Caco-2 (cell line): ENCODE results near the gene HIF1A. TPM values are rescaled to one million over a fixed set of nuclear protein-coding genes. Genes with fewer than 3 reads are reported as not detected.

ENCODE experiments used
- BruUV-seq: library from RNA; stranded (reverse); fragments of 400-500 nt; replicated peaks from 2 replicates; lab custom pipeline; 2021; lab: Mats Ljungman, UMichigan
- CTCF ChIA-PET: fragments of 300-600 bp; sonication (Branson Sonifier 250); formaldehyde crosslinking; loops from one replicate; lab custom pipeline; 2022; ENCODE audit warnings: antibody characterized with exemption; lab: Charles Lee
- POLR2A ChIA-PET: fragments of 300-600 bp; sonication (Branson Sonifier 250); formaldehyde crosslinking; loops from one replicate; lab custom pipeline; 2022; ENCODE audit warnings: antibody characterized with exemption; lab: Charles Lee
- DNase-seq, 2 experiments: peaks; one replicate each; pipeline versions ENCODE4 v3.0.0 to v3.0.0-alpha.2; 2020 to 2022
- H3K27me3 ChIP-seq: replicated peaks from 2 replicates; pipeline ENCODE4 v1.6.0; 2011; ENCODE audit warnings: low read length; ENCODE audit not compliant: control insufficient read depth, insufficient read depth
- H3K36me3 ChIP-seq: 2 replicates; pipeline ENCODE4 v1.5.1; 2011; ENCODE audit warnings: low read length; ENCODE audit not compliant: control insufficient read depth, insufficient read depth
- H3K4me1 ChIP-seq: fragments of 250-450 bp; sonication (Bioruptor Pico); 2 replicates; pipeline ENCODE4 v1.5.1; 2020; ENCODE audit warnings: mild to moderate bottlenecking
- H3K4me3 ChIP-seq: 2 replicates; pipeline ENCODE4 v1.5.1; 2011; ENCODE audit warnings: low read depth, mild to moderate bottlenecking, control low read depth, low read length
- H3K9me3 ChIP-seq: fragments of 250-450 bp; sonication (Bioruptor Pico); 2 replicates; pipeline ENCODE4 v1.5.1; 2020; ENCODE audit warnings: mild to moderate bottlenecking, moderate library complexity
- H3K27ac Mint-ChIP-seq: one replicate; pipeline ENCODE4 v1.8.0; 2022; ENCODE audit warnings: mixed read lengths; ENCODE audit not compliant: unreplicated experiment
- H3K27me3 Mint-ChIP-seq: one replicate; pipeline ENCODE4 v1.8.0; 2022; ENCODE audit warnings: mixed read lengths; ENCODE audit not compliant: insufficient read depth, unreplicated experiment
- H3K36me3 Mint-ChIP-seq: one replicate; pipeline ENCODE4 v1.8.0; 2022; ENCODE audit warnings: mild to moderate bottlenecking, mixed read lengths; ENCODE audit not compliant: insufficient read depth, unreplicated experiment
- H3K4me1 Mint-ChIP-seq: one replicate; pipeline ENCODE4 v1.8.0; 2022; ENCODE audit warnings: low read depth, mixed read lengths; ENCODE audit not compliant: unreplicated experiment
- H3K4me3 Mint-ChIP-seq: one replicate; pipeline ENCODE4 v1.8.0; 2022; ENCODE audit warnings: mild to moderate bottlenecking, moderate library complexity, mixed read lengths; ENCODE audit not compliant: unreplicated experiment
- H3K9me3 Mint-ChIP-seq: one replicate; pipeline ENCODE4 v1.8.0; 2022; ENCODE audit warnings: mixed read lengths; ENCODE audit not compliant: unreplicated experiment
- intact Hi-C: fragments of 100-400 bp; cut with micrococcal nuclease; formaldehyde crosslinking; loops from one replicate; pipeline ENCODE4 v1.10.0; 2022; ENCODE audit not compliant: unreplicated experiment
- total RNA-seq: library from RNA; stranded (reverse); gene quantifications from 2 replicates; pipeline ENCODE4 v1.2.3, GENCODE V29; 2022
- TF ChIP-seq, protein P1 (sequence below), 2 experiments: fragments of 200-600 bp in 1 of 2; IDR thresholded peaks; 1 replicate in 1 of 2; 2 replicates in 1 of 2; pipeline versions ENCODE4 v1.5.1 to v1.8.0; 2011 to 2022; ENCODE audit warnings: antibody characterized with exemption in 1 of 2, control low read depth in 1 of 2, inconsistent platforms in 1 of 2, low read depth in 1 of 2, low read length in 1 of 2, mild to moderate bottlenecking in 1 of 2, moderate library complexity in 1 of 2; ENCODE audit not compliant: insufficient read depth in 1 of 2, severe bottlenecking in 1 of 2, unreplicated experiment in 1 of 2

The HIF1A gene
- total RNA-seq, 1 experiment from 2014 or later: 127 TPM

DNA sequence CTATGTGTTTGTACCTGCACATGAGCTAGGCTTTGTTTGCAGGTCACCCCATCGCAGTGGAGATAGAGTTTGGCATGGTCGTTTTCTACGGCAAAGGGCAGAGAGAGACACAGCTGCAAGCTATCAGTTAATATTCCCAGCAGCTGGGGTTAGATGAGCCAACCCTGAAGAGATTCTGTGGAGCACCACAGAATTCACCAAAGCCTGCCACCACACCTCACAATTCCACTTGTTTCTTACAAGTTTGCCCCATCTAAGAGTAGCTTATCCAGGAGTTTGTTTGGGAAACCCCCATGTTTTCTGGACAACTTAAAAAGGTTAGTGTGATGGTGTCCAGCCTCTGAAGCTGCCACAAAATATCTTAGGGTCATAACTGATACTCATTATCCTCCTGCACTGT lies 20.0 kb upstream of the HIF1A start:
- Histone ChIP-seq H3K9me3 (no peaks in the 10 kb centered on the region), H3K4me3 (no peak overlapping the region), H3K27me3 (no peaks in the 10 kb centered on the region), H3K36me3 (no peaks in the 10 kb centered on the region), H3K4me1 (peaks cover 10% of the 10 kb centered on the region)
- no peaks in the 10 kb centered on the region for H3K27me3 Mint-ChIP-seq
- TF ChIP-seq, protein P1, sequence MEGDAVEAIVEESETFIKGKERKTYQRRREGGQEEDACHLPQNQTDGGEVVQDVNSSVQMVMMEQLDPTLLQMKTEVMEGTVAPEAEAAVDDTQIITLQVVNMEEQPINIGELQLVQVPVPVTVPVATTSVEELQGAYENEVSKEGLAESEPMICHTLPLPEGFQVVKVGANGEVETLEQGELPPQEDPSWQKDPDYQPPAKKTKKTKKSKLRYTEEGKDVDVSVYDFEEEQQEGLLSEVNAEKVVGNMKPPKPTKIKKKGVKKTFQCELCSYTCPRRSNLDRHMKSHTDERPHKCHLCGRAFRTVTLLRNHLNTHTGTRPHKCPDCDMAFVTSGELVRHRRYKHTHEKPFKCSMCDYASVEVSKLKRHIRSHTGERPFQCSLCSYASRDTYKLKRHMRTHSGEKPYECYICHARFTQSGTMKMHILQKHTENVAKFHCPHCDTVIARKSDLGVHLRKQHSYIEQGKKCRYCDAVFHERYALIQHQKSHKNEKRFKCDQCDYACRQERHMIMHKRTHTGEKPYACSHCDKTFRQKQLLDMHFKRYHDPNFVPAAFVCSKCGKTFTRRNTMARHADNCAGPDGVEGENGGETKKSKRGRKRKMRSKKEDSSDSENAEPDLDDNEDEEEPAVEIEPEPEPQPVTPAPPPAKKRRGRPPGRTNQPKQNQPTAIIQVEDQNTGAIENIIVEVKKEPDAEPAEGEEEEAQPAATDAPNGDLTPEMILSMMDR (IDR thresholded peaks at IDR 0.05; ENCODE audit: insufficient read depth in 1 of 2, low read depth in 1 of 2, low read length in 1 of 2, severe bottlenecking in 1 of 2, unreplicated experiment in 1 of 2): no peak
- ChIA-PET POLR2A (no interaction called here), CTCF (no interaction called here)
- no peak overlapping the region for H3K27ac Mint-ChIP-seq
- H3K4me1 Mint-ChIP-seq: no peaks in the 10 kb centered on the region
- no peak for DNase-seq
- no peaks in the 10 kb centered on the region for H3K36me3 Mint-ChIP-seq
- BruUV-seq: no TSS peak
- H3K4me3 Mint-ChIP-seq: no peak overlapping the region
- intact Hi-C loops: no loop called here
- no peaks in the 10 kb centered on the region for H3K9me3 Mint-ChIP-seq

DNA sequence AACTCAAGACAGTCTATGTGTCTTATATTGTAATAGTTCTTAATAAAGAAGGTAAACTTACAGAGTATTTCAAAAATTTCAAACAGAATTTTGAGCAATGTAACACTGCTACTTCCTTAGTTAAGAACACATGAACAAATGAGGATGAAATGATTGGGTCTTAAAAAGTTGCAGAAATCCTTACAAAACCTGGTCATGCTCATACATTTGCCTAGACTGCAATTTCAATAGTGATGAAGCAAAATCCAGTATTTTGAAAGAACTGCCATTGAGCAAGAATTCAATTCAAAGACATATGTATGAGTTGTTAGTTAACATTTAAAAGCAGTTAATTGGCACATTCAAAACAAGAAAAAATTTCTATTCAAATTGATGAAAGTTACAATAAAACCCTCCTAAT lies 17.8 kb upstream of the HIF1A start:
- H3K9me3 Mint-ChIP-seq: no peaks in the 10 kb centered on the region
- H3K4me1 ChIP-seq: peaks cover 10% of the 10 kb centered on the region
- no peak overlapping the region for H3K27ac Mint-ChIP-seq
- H3K27me3 ChIP-seq: no peaks in the 10 kb centered on the region
- H3K36me3 ChIP-seq: no peaks in the 10 kb centered on the region
- no peaks in the 10 kb centered on the region for H3K27me3 Mint-ChIP-seq
- no peaks in the 10 kb centered on the region for H3K36me3 Mint-ChIP-seq
- ChIA-PET CTCF (no interaction called here), POLR2A (no interaction called here)
- H3K9me3 ChIP-seq: no peaks in the 10 kb centered on the region
- DNase-seq: no peak
- TF ChIP-seq, protein P1 (IDR thresholded peaks at IDR 0.05; ENCODE audit: insufficient read depth in 1 of 2, low read depth in 1 of 2, low read length in 1 of 2, severe bottlenecking in 1 of 2, unreplicated experiment in 1 of 2): no peak
- no TSS peak for BruUV-seq
- H3K4me3 ChIP-seq: no peak overlapping the region
- H3K4me3 Mint-ChIP-seq: no peak overlapping the region
- H3K4me1 Mint-ChIP-seq: no peaks in the 10 kb centered on the region
- intact Hi-C loops: no loop called here

DNA sequence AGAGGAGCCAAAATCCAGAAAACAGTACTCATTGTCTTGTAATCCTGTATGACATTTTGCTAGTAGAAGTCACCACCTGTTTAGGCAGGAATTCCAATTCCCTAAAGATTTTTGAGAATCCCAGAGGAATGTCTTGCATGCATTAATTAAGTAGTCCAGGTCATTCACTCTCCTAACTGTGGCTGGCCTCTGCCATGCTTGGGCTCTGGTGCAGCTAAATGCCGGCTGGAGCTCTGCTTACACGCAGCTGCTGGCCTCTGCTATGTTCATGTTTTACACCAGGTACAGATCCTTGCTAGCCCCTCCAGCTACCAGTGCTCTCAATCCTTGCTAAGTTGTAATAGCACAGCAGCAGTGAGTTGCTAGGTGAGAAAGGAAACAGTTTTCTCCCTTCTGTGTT lies 16.3 kb upstream of the HIF1A start:
- Mint-ChIP-seq H3K4me3 (no peak overlapping the region), H3K9me3 (no peaks in the 10 kb centered on the region), H3K4me1 (no peaks in the 10 kb centered on the region), H3K27ac (no peak overlapping the region), H3K27me3 (no peaks in the 10 kb centered on the region), H3K36me3 (no peaks in the 10 kb centered on the region)
- intact Hi-C loops: no loop called here
- Histone ChIP-seq H3K4me3 (no peak overlapping the region), H3K4me1 (no peaks in the 10 kb centered on the region), H3K36me3 (no peaks in the 10 kb centered on the region), H3K27me3 (no peaks in the 10 kb centered on the region), H3K9me3 (no peaks in the 10 kb centered on the region)
- ChIA-PET CTCF (no interaction called here), POLR2A (no interaction called here)
- no TSS peak for BruUV-seq
- TF ChIP-seq, protein P1 (IDR thresholded peaks at IDR 0.05; ENCODE audit: insufficient read depth in 1 of 2, low read depth in 1 of 2, low read length in 1 of 2, severe bottlenecking in 1 of 2, unreplicated experiment in 1 of 2): no peak
- no peak for DNase-seq
